Right atrium auricular region (tissue), 2 donors: ENCODE results near the gene PPP1R3E. TPM values are rescaled to one million over a fixed set of nuclear protein-coding genes. Genes with fewer than 3 reads are reported as not detected.

Source experiments
- DNase-seq: peaks from one replicate; pipeline ENCODE4 v3.0.0-alpha.2; 2019; ENCODE audit warnings: low spot score
- H3K27ac ChIP-seq, 2 donors: fragments of 200-600 bp; sonication (generic); 1 replicate in 1 of 2; 2 replicates in 1 of 2; pipeline ENCODE4 v1.5.1; 2016 to 2019
- H3K27me3 ChIP-seq, 2 donors: fragments of 200-600 bp; sonication (generic); one replicate each; pipeline versions ENCODE4 v1.5.1 to v1.6.0; 2017 to 2019
- H3K36me3 ChIP-seq: fragments of 200-600 bp; sonication (generic); one replicate; pipeline ENCODE4 v1.5.1; 2016
- H3K4me1 ChIP-seq, 2 donors: fragments of 200-600 bp; sonication (generic); one replicate each; pipeline versions ENCODE4 v1.5.1 to v1.6.0; 2017 to 2019
- H3K4me3 ChIP-seq, 2 donors: fragments of 200-600 bp; sonication (generic); 1 replicate in 1 of 2; 2 replicates in 1 of 2; pipeline ENCODE4 v1.5.1; 2017 to 2019; ENCODE audit warnings: mild to moderate bottlenecking in 1 of 2, moderate library complexity in 1 of 2
- H3K9me3 ChIP-seq, 2 donors: fragments of 200-600 bp; sonication (generic); one replicate each; pipeline ENCODE4 v1.5.1; 2019
- total RNA-seq, 2 donors: library from RNA; depleted of rRNA; stranded (reverse); fragments of >200 nt; gene quantifications; one replicate each; pipeline ENCODE4 v1.1.0, GENCODE V29; 2016
- TF ChIP-seq, protein P1 (sequence below), 2 donors: fragments of 200-600 bp; sonication (generic); IDR thresholded peaks; one replicate each; pipeline ENCODE4 v1.5.1; 2019; ENCODE audit warnings: antibody characterized with exemption in 2 of 2

PPP1R3E gene
- total RNA-seq, 2 donors from 2014 or later: 2.7 to 3.9 TPM

DNA sequence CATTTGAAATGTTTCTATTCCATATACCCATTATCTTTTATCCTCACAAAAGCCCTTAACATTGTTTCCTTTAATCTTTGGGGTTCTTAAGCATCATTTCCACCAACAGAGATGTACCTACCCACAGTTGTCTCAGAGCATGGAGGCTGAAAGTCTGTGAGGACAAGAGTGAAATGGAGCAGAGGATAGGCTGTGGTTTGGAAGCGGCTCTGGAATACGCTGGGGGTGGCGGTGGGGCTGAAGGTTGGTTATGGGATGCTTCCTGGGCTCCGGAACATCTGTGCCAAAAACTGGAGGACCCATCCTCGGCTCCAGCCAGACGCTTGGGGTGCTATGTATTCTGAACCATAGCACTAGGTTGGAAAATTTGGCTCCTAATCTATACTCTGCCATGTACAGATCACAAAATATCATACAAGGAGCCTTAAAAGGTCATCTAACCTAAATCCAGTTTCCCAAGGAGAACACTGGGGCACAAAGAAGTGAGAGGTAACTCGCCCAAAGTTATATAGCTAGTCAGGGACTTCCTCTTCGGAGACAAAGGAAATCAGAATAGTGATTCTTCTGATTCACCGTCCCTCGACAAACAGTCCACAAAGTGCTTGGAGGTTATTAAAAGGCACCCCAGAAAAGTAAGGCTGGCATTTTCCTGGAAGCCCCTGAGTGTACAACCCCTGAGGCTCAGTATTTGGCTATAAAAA, 2.5 kb downstream of the PPP1R3E start:
- Histone ChIP-seq H3K27me3 (no peaks in the 10 kb centered on the region), H3K36me3 (no peaks in the 10 kb centered on the region), H3K27ac (peak overlapping the region; percentile 96 to 99), H3K4me3 (peak overlapping the region; percentile 46 to 82), H3K9me3 (no peaks in the 10 kb centered on the region), H3K4me1 (peaks cover 0 to 37% of the 10 kb centered on the region in 2 donors)
- TF ChIP-seq, protein P1, sequence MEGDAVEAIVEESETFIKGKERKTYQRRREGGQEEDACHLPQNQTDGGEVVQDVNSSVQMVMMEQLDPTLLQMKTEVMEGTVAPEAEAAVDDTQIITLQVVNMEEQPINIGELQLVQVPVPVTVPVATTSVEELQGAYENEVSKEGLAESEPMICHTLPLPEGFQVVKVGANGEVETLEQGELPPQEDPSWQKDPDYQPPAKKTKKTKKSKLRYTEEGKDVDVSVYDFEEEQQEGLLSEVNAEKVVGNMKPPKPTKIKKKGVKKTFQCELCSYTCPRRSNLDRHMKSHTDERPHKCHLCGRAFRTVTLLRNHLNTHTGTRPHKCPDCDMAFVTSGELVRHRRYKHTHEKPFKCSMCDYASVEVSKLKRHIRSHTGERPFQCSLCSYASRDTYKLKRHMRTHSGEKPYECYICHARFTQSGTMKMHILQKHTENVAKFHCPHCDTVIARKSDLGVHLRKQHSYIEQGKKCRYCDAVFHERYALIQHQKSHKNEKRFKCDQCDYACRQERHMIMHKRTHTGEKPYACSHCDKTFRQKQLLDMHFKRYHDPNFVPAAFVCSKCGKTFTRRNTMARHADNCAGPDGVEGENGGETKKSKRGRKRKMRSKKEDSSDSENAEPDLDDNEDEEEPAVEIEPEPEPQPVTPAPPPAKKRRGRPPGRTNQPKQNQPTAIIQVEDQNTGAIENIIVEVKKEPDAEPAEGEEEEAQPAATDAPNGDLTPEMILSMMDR (IDR thresholded peaks at IDR 0.05): no peak
- peak; percentile 56 for DNase-seq

DNA sequence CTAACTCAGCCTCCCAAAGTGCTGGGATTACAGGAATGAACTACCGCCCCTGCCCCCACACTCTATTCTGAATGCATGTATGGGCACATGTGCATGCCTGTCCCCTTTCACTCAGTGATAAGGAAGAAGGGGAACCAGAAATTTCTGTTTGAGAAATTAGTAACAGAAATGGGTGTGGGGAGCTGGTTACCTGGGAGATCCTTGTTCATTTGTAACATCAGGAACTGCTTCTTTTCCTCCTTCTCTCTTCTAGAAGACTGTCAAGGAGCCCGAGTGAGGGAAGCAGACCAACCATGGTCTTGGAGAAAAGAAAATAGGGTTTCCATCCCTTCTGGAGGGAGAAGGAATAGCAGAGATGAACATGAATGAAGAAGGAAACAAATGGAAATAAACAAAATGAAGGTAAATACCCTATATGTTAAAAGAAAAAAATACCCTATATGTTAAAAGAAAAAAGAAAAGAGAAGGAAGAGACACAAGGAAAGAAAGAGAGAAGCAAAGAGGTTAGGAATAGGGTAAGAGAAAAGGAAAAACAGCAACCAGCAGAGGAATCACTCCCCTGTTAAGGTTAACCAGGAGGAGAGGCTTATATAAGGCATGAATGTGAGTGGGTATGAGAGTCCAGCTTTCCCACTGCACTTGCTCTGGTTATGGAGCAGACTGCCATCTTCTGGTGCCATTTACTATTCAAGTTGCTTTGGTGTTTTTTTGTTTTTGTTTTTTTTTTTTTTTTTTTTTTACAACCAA, 3.3 kb downstream of the PPP1R3E start:
- TF ChIP-seq, protein P1 (IDR thresholded peaks at IDR 0.05): no peak
- Histone ChIP-seq H3K4me3 (no peak overlapping the region), H3K9me3 (no peaks in the 10 kb centered on the region), H3K27ac (peak overlapping the region; percentile 96 to 99), H3K27me3 (no peaks in the 10 kb centered on the region), H3K4me1 (peaks cover 0 to 38% of the 10 kb centered on the region in 2 donors), H3K36me3 (no peaks in the 10 kb centered on the region)
- peak; percentile 57 for DNase-seq

DNA sequence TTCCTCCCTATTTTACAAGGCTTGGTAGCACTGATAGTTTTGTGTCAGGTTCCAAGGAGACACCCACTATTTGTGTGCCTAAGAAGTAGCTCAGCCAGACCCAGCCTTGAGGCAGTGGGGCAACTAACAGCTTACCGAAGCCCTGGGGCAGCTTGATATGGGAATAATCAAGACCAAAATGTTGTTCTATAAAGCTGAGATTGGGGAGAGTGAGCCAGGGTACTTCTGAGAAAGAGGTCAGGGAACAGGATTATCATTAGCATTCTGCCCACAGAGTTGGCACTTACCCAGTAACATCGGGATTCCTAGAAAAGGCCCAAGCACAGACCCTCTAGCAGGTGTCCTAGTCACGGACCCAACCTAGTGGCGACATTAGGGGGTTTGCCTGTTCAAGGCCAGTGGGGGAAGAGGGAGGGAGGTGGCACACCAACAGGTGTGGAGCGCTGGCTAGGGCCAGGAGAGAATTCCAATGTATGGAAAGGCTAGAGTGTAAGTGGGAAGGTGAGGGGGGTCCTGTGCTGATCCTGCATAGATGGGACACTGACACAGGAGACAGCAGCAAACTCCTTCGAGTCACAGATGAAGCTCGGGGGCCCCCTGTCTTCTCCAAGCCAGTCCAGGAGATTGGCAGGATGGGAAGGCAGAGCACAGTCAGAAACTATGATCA, 4.9 kb downstream of the PPP1R3E start:
- no peaks in the 10 kb centered on the region for H3K27me3 ChIP-seq
- no peaks in the 10 kb centered on the region for H3K36me3 ChIP-seq
- TF ChIP-seq, protein P1 (IDR thresholded peaks at IDR 0.05): no peak
- H3K4me3 ChIP-seq: no peak overlapping the region
- no peak overlapping the region for H3K27ac ChIP-seq
- DNase-seq: peak; percentile 55
- no peaks in the 10 kb centered on the region for H3K9me3 ChIP-seq
- H3K4me1 ChIP-seq: peaks cover 0 to 33% of the 10 kb centered on the region in 2 donors

DNA sequence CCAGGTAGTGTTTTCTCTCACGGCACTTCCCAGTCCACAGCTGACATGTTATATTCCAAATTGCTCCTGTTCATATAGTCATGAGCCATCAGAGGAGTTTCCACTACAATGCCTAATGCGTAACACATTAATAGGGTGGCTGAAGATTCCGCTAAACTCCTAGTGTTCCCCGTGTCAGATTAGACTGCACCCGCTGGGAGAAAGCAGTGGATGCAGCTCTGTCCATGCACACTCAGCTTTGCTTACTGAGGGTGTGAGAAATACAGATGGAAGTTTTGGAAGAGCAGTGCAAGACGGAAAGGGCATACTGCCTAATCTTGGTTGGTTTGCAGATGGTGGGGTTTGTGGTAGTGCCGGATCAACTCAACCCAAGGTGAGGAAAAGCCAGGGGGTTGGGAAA, 5.6 kb downstream of the PPP1R3E start:
- Histone ChIP-seq H3K36me3 (no peaks in the 10 kb centered on the region), H3K27ac (no peak overlapping the region), H3K4me3 (no peak overlapping the region), H3K27me3 (no peaks in the 10 kb centered on the region), H3K9me3 (no peaks in the 10 kb centered on the region), H3K4me1 (peaks cover 0 to 30% of the 10 kb centered on the region in 2 donors)
- TF ChIP-seq, protein P1 (IDR thresholded peaks at IDR 0.05): no peak
- peak; percentile 51 for DNase-seq

DNA sequence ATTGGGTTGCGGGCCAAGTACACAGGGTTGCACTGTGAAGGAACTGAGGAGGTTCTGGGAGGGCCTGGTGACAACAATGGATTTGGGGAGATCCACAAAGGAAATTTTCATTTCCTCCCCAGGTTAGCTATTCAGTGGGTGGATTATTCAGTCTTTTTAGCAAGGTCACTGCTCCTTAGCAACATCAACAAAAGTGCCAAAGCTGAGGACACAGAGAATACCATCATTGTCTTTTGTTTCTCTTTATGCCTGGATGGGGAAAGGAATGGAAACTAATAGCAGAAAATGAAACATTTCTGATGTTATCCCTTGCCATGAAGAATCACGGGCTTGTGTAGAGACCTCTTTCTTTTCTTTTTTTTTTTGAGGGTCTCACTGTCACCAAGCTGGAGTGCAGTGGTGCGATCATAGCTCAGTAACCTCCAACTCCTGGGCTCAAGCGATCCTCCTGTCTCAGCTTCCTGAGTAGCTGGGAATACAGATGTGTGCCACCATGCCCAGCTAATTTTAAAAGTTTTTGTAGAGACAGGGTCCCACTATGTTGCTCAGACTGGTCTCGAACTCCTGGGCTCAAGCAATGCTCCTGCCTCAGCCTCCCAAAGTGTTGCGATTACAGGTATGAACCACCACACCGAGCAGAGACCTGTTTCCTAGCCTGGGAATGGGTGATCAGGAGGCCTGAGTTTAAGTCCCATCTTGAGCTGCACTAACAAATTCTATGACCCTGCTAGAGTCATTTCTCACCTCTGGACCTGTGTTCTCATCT, 6.5 kb downstream of the PPP1R3E start:
- no peaks in the 10 kb centered on the region for H3K36me3 ChIP-seq
- H3K27ac ChIP-seq: no peak overlapping the region
- H3K4me3 ChIP-seq: no peak overlapping the region
- H3K4me1 ChIP-seq: peaks cover 0 to 30% of the 10 kb centered on the region in 2 donors
- TF ChIP-seq, protein P1 (IDR thresholded peaks at IDR 0.05): no peak
- no peaks in the 10 kb centered on the region for H3K27me3 ChIP-seq
- DNase-seq: peak; percentile 52
- no peaks in the 10 kb centered on the region for H3K9me3 ChIP-seq
